Measurements from ENCODE around the gene PRPF40B.

Gene PRPF40B

GRCh38 chr12:49658276-49658675 lies 34.9 kb downstream of the PRPF40B start:
- no peak for DNase-seq (ENCODE audit: low read depth in 2 of 2)

GRCh38 chr12:49659753-49660152 lies 36.4 kb downstream of the PRPF40B start:
- DNase-seq (ENCODE audit: low read depth in 2 of 2) = no peak

DNA sequence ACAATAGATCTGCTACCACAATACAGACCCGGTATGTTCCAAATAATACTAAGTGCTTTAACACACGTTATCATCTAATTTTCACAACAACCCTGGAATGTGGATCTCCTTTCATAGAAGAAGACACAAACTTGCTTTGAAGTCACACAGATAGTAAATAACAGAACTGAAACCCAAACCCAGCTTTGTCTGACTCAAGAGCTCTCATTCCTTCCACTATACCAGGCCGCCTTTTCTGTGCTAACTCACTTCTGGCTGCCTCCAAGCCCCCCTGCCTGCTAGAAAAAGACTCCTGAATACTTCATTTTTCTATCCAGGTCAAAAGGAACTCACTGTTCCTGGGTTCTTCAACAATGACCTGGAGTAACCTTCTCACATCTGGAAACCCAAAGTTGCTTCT lies 37.8 kb downstream of the PRPF40B start:
- DNase-seq (ENCODE audit: low read depth in 2 of 2) = no peak

- no peak for DNase-seq (ENCODE audit: low read depth in 2 of 2)
Observed at GRCh38 chr12:49661746-49662145, 38.4 kb downstream of the PRPF40B start.

DNA sequence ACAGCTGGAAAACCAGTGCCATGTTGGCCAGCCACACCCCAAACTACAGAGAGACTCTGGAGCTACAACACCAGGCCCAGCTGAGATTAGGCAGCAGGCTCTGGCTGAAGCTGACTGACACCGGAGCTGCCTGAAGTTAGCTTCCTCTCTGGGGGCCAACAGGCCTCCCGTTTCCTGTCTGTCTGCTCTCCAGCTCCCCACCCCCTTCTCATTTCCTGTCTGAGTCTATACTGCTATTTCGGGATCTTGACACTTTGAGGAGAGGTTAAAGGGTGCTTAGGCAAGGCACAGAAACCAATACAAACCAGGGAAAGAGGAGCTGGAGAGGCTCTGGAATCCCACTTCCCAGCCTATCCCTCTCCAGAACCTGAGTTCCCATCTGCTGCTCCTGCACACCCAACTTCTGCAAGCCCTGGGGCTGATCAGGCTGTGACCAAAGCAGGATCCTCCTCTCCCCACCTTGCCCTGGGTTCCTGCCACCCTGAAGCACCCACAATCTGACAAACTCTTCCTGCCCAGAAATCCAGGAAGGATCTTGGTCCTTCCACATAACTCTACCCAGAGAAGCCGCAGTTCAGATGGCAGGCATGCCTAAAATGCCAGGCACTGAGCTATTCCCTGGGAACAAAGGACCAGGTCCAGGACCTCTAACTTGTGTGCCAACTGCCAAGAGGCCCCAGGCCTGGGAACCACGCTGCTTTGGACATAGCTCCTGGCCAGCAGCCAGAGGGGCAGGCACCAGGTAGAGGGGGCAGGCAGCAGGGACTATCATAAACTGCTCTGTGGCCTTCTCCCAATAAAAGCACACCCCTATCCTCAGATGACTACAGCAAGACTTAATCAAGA lies 39.9 kb downstream of the PRPF40B start:
- DNase-seq (ENCODE audit: low read depth in 2 of 2) = peak; percentile 37 to 55

- no peak for DNase-seq (ENCODE audit: low read depth in 2 of 2)
Observed at GRCh38 chr12:49664167-49664566, 40.8 kb downstream of the PRPF40B start.

- DNase-seq (ENCODE audit: low read depth in 2 of 2) = no peak
Observed at GRCh38 chr12:49664591-49665239, 41.4 kb downstream of the PRPF40B start.

DNA sequence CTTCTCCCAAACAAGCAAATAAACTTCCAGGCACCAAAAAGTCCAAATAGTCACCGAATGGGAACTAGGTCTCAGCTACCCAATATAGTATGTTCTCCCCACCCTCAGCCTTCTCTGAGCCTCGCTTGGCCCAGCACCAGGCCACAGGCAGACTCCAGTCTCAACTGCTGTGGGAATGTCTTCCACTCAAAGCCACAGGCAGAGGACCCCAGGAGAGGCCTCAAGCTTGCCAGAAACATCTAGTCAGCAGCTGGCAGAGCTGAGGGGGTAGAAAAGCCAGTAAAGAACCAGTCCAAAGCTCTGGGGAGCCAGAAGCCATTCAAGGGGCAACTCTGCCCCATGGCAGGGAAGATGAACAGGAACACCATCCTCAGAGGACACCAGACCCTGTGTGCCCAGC lies 42.0 kb downstream of the PRPF40B start:
- DNase-seq (ENCODE audit: low read depth in 2 of 2) = no peak

DNA sequence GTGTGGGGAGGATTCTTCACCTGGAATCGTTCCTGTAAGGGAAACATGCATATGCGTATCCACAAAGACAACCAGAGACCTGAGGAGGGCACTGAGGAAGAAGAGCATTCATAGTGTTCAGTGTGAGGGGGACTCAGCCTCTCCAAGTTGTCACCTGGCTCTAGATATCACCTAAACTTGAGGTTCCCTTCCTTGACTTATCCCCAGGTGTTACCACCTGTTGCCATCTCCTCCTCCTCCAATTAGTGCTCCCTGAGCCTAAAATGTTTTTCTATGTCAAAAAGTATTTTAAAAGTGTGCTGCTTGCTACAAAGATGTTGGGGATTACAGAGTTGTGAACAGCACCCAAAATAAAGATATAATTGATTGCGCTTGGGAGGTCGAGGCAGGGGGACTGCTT lies 42.8 kb downstream of the PRPF40B start:
- DNase-seq (ENCODE audit: low read depth in 2 of 2) = no peak

- no peak for DNase-seq (ENCODE audit: low read depth in 2 of 2)
Observed at GRCh38 chr12:49667325-49668090, 44.1 kb downstream of the PRPF40B start.

GRCh38 chr12:49669796-49670195 lies 46.4 kb downstream of the PRPF40B start:
- no peak for DNase-seq (ENCODE audit: low read depth in 2 of 2)

DNA sequence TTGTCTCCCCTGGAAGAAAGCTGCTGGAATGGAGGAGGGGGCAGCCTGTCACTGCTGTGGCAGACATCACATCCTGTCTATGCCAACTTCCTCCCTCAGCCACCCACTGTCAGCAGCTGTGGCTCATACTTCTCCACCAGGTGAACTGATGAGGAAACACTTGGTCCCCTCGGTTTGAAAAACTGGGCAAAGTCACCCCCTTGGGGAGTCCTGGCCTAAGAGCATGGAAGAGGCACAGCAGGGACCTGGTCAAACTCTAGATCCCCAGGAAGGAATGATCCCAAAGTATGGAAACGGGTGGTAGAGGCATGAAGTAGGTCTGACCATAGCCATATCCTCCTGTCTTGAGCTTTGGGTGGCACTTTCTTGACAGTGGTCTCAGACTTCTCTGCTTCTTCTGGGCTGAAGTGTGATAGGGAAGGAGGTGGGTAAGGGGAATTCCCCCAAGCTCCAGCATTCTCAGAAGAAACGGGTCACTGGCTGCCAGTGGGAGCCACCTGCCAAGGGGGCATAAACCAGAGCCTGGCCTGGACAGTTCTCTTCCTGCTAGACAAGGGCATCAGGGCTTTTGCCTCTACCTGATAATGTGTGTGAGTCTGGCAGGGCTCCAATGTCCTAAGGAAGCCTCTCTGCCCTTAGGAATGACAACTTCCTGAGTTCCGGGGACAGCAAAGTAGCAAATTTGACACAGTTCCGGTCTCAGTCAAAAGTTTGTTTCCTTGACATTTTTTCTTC lies 47.8 kb downstream of the PRPF40B start:
- DNase-seq (ENCODE audit: low read depth in 2 of 2) = peak; percentile 24 to 61

DNA sequence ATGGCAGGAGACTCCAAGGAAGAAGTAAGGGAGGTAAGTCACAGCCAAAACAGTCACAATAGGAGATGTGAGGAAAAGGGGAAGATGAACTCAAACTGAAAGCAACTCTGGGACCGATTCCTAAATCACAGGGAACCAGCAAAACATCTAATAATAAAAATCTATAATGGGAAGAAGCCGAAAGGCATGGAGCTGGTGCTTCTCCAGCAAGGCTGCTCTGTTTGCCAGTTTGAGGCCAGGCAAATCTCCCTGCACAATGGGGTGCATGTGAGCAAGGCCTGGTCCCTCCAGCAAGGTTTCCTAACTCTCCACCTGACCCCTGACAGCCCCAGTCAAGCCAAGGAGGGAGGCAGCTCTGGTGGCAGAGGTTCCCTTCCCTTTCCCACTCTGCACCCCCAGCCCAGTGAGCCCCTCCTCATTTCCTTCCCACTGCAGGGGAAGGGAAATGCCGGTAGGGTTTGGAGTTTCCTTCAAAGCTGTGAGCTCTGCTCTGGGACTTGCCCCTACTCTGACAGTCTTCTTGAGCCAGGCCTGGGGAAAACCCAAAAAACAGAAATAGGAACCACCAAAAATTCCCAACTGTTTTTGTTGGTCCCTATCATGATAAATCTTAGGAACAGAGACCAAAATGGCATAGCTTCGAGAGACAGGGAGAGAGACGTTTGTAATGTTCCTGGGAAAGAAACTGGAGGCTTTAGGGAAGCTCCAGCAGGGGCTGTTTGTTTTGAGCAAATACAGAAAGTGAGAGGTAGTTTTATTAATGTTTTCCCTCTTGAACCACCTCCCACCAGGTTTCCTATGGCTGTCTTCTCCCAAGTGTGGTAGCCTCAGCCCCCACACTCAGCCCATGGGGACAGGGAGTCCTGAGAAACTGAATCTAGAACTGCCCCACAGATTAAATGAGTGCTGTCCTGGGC lies 49.2 kb downstream of the PRPF40B start:
- no peak for DNase-seq (ENCODE audit: low read depth in 2 of 2)

DNA sequence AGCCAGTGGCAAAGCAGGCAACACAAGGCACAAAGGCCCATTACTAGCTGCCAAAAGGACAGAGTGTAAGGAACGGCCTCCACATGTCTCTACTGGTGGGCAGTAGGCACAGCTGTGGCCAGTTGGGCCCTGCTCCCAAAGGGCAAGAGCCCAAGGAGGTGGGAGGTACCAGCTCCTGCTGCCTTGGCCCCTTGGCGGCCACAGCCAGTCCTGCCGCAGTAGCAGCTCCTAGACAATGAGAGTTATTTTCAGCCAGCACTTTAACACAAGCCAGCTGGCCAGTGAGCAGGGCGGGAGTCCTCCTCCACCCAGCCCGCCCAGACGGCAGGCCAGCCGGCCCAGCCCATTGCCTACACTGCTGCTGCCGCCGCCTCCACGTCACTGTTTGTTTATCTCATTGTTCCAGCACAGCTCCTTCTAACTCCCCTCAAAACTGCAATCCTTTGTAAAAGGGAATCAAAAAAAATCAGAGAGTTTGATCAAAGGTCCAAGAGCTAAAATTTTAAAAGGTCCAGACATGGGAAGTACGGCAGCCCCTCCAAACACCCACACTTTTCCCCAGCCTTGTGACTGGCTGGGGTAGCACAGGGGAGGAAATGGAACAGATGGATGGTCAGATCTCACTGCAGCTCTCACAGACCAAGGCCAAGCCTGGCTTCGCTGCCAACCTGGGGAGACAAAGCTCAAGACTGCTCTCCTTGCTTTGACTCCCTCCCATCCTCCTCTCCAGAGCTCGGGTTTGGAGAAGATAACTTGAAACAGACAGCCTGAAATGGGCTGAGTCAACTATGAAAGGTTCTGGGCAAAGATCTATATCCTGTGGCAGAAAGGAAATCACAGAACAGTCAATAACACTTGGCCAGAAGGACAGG lies 50.3 kb downstream of the PRPF40B start:
- DNase-seq (ENCODE audit: low read depth in 2 of 2) = no peak

DNA sequence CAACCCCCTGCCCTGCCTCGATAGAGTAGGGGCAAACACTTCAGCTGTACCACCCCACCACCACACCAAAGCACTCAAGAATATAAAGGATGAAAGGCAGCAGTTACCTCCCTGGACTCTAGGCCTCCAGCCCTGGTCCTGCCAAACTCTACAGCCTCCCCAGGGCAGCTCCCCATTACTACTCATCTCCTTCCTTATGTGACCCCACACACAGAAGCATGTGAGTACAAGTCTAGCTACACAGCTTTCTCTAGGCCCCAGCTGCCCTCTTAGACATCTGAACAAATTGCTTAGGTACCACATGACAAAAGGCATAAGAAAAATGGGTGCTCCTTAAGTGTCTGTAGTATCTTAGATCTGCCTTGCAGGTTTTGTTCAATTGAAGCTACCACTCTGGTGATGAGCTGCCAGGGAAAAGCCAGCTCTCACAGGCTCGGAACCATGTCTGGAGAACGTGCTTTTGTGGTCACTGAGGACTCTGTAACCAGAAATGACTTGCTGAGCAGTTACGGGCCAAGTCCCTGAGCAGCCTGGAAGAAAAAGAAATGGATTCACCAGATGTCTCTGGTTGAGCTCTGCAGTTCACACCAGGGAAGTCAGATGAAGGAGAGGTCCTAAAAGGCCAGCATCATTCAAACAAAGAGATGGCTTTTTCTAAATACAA lies 51.1 kb downstream of the PRPF40B start:
- DNase-seq (ENCODE audit: low read depth in 2 of 2) = no peak

DNA sequence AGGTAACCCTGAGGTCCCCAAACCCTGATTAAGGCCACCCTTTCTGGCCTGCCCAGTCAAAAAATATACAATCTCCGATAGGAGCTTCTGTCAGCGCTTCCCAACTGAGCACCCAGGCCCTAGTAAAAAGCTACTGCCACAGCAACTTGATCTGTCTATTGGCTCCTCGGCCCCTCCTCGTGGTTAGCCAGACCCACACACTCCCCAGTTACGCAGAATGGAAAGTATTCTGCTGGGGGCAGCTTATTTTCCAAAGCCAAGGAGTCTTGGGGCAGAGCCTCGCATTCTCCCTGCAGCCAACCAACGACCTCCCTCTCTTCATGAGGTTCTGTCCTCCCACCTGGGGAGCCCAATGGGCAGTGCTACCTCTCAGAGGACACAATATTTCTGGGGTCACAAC lies 51.8 kb downstream of the PRPF40B start:
- no peak for DNase-seq (ENCODE audit: low read depth in 2 of 2)

GRCh38 chr12:49678711-49679110 lies 55.4 kb downstream of the PRPF40B start:
- no peak for DNase-seq (ENCODE audit: low read depth in 2 of 2)

DNA sequence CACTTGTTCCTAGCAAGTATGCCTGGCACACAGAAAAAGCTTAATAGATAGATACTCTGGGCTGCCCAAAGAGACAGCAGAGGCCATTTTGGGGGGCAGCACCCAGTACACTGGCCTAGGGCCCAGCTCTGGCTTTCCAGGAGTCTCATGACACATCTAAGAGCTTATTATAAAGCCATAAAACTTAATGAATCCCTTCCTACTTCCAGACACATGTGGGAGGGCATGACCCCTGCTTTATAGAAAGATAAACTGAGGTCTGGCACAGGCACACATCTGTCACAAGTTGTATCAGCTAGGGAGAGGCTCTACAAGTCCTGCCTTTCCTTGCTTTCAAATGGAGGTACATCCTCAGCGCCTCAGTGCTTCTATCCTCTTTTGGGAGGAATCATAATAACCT lies 56.7 kb downstream of the PRPF40B start:
- DNase-seq (ENCODE audit: low read depth in 2 of 2) = no peak

- no peak for DNase-seq (ENCODE audit: low read depth in 2 of 2)
Observed at GRCh38 chr12:49683599-49684309, 60.4 kb downstream of the PRPF40B start.

Measured in stimulated activated CD4-positive, alpha-beta T cell treated with anti-CD3 and anti-CD28 coated beads, Interleukin-1b, Interleukin-23, amount 100 ng/mL, for 4 hours (primary cell).